GM12864 (cell line): ENCODE results near the gene MMS19.

Experiments
- DNase-seq: peaks from one replicate; pipeline ENCODE4 v3.0.0-alpha.2; 2011; ENCODE audit warnings: low read depth
- H3K4me3 ChIP-seq: 2 replicates; pipeline ENCODE4 v1.5.1; 2011; ENCODE audit warnings: mild to moderate bottlenecking, low read depth, low read length, control low read depth
- CTCF ChIP-seq: IDR thresholded peaks from 2 replicates; pipeline ENCODE4 v1.5.1; 2011; ENCODE audit warnings: low read depth, mild to moderate bottlenecking, moderate library complexity, low read length, control low read depth, inconsistent platforms; ENCODE audit errors: missing control alignments

Gene MMS19

GRCh38 chr10:97444212-97444611 is 54.0 kb downstream of the MMS19 start:
- H3K4me3 ChIP-seq = peak overlapping the region; percentile 89; the same call in 1 of the 2 replicates
- TF ChIP-seq CTCF = no peak
- no peak for DNase-seq

DNA sequence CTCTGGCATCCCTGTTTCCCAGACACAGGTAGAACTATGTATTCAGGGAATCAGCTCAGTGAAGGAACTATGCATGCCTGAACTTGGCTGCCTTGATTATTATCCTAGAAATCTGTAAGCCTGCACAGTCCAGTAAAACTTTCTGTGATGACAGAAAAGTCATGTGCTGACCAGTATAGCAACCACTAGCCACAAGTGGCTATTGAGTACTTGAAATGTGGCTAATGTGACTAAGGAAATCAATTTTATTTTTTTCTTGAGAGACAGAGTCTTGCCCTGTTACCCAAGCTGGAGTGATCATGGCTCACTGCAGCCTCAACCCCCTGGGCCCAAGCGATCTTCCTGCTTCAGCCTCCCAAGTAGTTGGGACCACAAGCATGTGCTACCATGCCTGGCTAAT is 55.9 kb downstream of the MMS19 start:
- no peak for DNase-seq
- no peak for TF ChIP-seq CTCF
- H3K4me3 ChIP-seq = no peak overlapping the region

DNA sequence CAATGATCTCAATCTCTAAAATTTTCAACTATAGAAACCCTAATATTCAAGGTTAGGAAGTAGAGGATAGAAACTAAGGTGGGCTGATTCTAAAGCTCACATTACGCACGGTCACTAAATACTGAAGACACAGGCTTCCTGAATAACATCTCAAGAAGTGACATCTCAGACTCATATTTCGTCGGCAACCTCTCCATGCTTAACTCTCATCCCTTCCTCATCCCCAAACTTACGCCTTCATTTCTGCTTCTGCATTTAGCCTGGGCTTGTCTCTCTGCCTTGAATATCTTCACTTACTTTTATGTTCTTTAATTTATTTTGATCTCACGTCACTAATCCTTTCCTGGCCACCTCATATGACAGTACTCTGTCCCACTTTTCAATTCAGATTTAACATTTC is 63.0 kb downstream of the MMS19 start:
- no peak for DNase-seq
- no peak for TF ChIP-seq CTCF
- no peak overlapping the region for H3K4me3 ChIP-seq

GRCh38 chr10:97434557-97434956 is 63.7 kb downstream of the MMS19 start:
- no peak overlapping the region for H3K4me3 ChIP-seq
- no peak for DNase-seq
- no peak for TF ChIP-seq CTCF

- TF ChIP-seq CTCF = no peak
- H3K4me3 ChIP-seq = no peak overlapping the region
- no peak for DNase-seq
Measured at GRCh38 chr10:97434055-97434454, 64.2 kb downstream of the MMS19 start.

GRCh38 chr10:97428572-97428981 is 69.6 kb downstream of the MMS19 start:
- peak overlapping the region; percentile 71 for H3K4me3 ChIP-seq
- TF ChIP-seq CTCF = no peak
- DNase-seq = no peak

- no peak for DNase-seq
- peak overlapping the region; percentile 71 for H3K4me3 ChIP-seq
- TF ChIP-seq CTCF = no peak
Measured at GRCh38 chr10:97427571-97428179, 70.5 kb downstream of the MMS19 start.
